HG03060 (cell line): ENCODE measurements around the gene RPS6KA2.

ENCODE experiments used
- ATAC-seq: cut with Tn5 transposase; IDR thresholded peaks from one replicate; pipeline ENCODE4 v1.9.1; 2021; ENCODE audit warnings: low read depth, moderate number of reproducible peaks; ENCODE audit not compliant: unreplicated experiment

RPS6KA2 gene

DNA sequence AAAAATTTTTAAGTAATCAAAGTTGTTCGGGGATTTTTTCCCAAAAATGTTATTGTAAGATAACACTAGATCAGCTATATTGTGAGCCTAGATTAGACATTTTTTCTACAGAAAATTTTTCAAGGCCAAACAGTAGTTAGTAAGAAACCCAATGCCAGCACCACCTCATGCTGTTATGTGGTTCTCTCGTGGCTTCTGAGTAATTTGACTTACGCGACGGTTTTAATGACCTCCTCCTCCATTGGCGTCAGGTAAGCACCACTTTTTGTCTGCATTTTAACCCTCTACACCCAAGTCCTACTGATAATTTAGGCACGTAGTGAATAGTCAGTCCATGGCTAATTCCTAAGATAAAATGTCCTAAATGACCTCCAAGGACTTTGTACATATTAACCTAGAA, 9.7 kb downstream of the RPS6KA2 start:
- no peak for ATAC-seq

DNA sequence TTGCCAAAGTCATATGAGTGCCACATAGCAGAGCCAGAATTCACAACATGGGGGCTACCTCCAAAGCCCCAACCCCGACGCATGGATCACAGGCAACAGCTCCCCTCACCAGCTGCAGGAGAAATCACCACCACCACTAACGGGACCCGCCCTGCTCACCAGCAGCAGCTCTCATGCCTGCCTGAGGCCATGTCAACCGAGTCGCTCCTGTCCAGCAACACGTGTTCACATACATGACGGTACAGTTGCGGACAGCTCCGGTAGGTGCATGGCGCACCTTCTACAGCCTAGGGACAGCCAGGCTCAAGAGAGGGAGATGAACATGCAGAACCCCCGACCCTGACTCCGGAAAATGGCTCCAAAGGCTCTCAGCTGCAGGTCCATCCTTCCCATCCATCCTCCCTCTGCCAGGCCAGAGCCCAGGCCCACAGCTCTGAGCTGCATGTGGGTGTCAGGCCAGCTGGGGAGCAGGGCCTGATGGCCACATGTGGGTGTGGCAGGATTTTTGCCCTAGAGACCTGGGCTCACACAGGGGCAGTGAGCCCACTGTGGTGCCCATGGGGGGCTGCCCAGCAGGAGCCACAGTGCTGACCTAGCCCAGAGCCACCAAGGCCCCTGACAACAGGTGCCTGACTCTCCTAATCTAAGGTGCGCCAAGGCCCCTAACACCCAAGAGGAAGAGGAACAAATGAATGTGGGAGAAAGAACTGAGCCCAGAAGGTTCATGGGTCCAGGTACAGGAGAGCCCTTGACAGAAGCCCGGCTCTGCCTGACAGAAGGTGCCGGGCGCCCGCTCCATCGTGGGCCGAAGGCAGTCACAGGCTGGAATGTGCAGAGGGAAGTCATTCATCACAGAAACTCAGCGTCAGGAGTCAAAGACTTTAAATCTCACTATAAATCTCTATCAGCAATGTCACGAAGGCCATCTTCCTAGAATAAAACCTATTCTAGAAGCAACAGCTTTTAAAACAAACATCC, 10.5 kb downstream of the RPS6KA2 start:
- ATAC-seq = no peak

DNA sequence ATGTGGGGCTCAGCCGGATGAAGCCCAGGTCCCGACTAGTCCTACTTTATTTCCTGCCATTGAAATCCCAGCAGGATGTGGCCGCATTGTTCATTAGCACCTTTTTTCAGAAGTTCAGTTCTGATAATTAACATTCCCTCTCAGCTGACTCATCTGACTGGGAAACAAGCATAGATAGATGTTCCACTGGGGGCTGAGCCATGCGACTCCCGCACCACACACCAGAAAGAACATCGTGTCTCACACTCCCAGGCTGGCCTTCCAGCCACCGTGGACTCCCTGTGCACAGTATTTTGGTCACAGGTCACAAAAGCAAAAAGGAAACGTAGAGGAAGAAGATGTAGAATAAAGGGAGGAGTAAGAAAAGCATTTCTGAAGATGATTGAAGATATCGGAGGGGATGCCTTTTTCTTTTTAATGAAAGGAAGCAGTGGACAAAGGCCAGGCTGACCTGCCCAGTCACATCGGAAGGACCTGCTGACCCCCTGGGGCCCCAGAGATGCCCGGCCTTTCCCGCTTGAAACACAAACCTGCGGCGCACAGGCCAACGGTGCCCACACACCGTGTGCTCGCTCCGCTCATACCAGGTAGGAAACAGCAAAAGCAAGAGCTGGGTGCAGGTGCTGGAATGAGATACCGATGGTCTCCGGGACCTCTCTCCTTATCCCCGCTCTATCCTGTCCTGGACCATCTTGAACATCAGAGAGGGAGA, 11.8 kb downstream of the RPS6KA2 start:
- ATAC-seq = no peak

DNA sequence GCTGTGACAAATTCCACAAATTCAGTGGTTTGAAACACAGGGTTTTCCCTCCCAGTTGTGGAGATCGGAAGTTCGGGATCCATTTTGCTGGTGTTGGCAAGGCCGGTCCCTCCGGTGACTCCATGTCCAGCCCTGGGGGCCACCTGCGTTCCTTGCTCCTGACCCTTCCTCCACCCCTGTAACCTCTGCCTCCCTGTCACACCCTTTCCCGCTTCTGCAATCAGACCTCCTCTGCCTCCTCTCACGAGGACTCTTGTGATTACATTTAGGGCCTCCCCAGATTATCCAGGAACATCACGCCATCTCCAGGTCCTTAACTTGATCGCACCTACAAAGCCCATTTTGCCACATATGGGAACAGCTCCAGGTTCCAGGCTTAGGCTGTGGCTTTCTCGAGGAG, 12.5 kb downstream of the RPS6KA2 start:
- ATAC-seq = no peak

DNA sequence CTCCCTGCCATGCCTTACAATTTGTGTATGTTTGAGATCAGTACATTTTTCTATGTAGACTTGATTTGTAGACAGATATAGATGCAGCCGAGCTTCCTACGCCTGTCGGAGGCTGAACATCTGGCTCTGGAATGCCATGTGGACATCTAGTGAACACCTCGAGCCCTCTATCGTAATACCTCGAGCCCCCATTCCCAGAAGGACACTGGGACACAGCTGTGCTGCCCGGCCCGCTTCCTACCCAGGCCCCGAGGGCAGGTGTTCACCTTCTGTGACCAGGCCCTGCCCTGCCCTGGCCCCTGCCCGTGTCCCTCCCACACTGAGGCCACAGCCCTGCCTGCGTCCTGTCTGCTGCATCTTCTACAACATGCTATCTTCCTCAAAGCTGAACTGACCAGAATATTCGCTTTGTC, 12.9 kb downstream of the RPS6KA2 start:
- no peak for ATAC-seq

DNA sequence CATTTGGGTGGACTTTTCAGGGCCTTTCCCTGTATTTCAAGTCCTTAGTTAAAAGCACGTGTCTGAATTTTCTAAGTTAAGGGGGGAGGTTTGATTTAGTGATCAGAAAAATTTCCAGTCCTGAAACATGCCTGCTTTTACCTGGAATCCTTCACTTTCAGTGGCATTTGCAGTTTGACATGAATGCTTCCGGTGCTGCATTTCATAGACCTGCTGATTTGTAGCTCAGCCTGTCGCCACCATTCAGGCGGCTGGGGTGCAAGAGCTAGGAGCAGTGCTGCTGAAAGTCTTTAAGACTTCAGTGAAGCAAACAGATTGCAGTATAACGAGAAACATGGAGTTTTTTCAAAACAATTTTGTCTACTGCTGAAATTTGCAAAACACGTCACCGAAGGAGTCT, 14.0 kb downstream of the RPS6KA2 start:
- no peak for ATAC-seq

DNA sequence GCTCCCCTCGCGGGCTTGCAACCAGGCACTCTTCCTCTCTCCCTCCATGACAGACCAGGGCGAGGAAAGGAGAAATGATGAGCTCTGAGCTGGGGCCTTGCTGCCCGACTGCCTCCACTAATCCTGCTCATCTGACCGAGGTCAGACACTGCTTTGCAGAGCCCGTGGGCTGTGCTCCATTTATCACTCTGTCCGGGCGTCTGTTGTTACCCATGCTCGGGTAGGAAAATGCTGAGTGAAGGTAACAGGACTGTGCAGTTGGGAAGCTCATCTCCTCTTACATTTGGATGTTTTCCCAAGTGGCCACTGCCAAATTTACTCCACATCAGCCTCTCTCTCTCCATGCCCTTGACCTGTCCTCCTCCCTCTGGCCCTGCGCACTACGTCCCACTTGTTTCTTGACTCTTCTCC, 14.6 kb downstream of the RPS6KA2 start:
- no peak for ATAC-seq

DNA sequence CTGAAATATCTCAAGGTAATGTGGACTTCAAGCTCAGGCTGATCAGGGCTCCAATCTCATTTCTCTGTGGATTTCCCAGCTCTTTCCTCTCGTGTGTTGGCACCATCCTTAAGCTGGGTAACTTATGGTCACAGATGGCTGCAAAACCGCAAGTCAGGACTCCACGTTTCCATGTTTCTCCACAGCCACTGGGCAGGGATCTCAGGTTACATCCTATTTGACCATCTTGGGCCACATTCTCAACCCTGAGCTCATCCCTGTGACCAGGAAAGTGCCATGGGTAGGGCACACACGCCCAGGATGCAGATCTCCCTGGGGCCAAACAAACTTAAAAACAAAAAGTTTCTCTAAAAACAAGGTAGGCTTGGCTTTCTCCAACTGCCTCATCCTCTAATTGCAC, 15.4 kb downstream of the RPS6KA2 start:
- no peak for ATAC-seq

DNA sequence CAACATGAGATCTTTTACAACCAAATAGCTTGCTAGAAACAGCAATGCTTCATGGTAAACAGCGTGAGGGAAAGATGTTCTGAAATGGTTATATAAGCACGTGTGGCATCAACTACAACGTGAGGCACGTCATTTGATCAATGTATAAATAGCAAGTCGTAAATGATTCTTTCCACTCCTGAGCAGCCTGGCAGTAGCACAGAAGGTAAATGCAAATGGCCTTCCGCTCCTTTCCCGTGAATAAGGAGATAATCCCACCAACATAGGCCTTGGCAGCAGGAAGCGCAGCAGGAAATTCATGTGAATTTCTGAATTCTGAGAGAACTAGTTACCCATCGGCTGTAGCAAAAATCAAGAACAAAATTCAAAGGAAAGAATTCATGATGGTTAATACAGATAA, 17.0 kb downstream of the RPS6KA2 start:
- no peak for ATAC-seq

DNA sequence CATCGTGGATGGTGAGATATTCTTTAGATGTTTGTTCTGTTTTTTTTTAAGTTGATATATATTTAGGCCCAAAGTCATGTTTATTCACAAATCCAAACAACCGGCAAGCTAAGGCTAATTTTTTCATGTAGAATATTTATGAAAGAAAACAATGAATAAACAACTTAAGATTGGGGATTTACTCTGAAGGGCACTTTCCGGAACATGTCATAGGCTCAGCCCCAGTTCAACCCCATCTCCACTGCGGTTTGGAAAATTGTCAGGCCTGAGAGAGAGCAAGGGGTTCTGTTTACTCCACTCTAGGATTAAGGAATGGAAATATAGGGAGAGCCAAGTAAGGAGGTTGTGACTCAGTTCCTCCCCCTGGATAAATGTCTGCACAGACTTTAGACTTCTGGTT, 18.3 kb downstream of the RPS6KA2 start:
- ATAC-seq = no peak

DNA sequence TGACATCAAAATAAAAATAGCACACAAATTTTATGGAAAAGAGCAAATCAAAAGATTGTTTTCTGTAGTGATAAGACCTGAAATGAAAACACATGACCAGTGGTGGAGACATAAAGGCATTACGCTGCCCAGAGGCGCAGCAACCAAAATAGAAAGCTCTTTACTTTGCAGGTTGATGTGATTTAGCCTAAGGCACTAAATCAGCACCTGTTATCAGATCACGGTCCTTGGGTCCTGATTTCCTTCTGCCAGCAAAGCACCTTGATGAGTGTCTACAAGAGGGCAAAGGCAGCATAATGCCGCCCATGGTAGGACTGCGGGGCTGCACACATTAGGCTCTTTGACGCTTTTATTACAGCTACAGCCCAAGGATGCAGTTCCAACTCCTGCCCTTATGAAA, 21.3 kb downstream of the RPS6KA2 start:
- ATAC-seq = no peak

DNA sequence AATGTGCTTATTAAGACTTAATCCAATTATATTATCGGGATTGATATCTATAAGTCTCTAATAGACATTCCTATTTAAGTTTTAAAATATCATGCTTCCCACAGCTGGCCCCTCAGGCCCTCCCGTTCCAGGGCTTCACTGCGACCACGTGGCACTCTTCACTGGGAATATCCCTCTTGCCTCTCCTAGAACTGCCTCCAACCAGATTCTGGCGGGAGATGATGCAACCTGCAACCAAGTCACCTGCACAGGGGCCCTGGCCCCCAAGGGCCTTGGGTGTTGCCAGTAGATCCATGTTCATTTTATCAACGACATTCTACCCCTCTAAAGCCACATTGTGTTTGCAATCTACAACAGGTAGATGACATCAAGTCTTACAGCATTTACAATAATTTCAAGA, 22.1 kb downstream of the RPS6KA2 start:
- ATAC-seq = no peak

DNA sequence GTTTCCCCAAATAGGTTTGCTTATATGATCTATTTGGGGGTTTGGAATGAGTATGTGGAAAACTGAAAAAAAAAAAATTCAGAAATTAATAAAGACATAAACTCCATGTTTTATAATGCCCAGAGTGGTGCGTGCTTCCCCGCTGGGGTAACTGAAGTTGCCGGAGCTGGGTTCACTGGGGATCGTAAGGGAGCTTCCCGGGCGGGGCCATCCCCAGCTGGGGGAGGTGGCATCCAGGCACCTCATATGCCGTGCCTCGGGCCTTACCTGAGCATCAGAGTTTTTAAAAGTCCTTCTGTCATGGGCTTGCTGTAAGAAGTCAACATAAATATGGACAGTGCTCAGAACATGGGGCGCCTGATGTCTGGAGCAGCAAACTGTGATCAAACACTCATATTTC, 22.7 kb downstream of the RPS6KA2 start:
- ATAC-seq = no peak

DNA sequence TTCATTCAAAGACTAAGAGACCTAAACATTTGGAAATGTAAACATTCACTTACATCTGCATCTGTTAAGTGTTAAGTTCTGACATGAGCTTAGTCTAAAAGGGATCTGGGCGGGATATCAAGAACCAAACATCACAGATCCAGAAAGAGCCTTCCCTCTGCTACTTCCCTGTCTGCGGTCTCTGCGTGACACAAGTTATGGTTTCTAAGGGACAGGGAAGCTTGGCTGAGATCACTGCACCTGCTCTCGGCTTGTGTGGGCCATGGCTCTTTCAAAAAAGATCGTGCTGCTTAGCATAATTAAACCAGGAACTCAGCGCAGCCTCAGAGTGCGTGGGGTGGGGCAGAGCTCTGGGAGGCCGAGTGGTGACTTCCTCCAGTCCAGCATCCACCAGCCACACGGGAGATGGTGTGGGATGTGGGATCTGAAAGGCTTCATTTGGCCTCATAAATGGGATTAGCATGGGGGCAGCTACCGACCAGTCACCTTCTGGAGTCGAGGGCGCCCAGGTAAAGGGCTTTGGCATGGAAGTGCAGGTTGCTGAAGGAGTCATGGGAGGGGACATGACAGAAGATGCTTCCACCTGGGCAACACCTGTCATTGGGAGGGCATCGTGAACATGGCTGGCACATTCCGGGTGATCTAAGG, 23.9 kb downstream of the RPS6KA2 start:
- no peak for ATAC-seq

DNA sequence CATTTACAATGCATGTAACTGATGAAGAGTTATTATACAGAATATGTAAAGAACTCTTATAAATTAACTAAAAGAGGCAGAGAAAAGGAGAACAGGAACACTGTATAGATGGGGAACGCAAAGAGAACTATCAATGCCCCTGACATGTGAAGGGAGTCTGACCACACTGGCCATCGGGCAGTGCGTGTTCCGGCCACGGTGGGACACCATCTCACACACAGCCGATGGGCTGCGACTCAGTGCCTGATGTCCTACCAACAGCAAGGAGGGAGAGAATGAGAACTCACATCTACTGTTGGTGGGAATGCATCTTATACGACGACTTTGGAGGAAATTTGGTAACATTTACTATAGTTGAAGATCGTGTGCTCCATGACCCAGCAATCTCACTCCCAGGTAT, 25.1 kb downstream of the RPS6KA2 start:
- no peak for ATAC-seq

DNA sequence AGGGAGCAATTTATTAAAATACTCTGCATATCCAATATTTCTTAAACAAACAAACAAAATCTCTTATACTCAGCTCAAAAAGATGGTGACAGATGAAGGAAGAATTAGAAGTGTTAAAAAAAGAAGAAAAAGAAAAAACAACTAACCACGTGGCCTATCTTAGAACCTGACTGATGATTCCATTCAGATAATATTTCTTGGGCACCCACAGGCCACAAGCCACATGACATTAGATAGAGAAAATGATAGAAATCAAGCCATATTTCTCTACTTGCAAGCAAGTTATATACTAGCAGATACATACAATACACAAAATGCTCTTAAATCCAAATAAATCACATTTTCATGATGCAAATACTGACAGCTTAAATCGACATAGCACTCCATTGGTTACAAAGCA, 26.1 kb downstream of the RPS6KA2 start:
- ATAC-seq = no peak

DNA sequence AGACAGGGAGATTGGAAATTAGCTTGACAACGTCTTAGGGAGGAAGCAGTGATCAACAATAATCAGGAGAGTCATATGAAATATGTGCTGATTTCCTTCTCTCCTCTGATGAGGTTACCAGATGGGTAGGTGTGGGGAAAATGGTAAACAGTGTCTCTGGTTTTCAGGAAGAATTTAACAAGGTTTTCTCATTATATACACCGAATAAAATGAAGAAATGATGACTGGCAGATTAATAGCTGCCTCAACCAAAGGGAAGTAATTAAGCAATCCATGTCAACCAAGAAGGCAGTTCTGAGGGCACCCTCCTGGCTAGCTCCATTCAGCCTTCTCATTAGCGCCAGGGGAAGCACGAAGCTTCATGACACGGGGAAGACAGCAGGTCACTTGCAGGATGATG, 27.8 kb downstream of the RPS6KA2 start:
- no peak for ATAC-seq

DNA sequence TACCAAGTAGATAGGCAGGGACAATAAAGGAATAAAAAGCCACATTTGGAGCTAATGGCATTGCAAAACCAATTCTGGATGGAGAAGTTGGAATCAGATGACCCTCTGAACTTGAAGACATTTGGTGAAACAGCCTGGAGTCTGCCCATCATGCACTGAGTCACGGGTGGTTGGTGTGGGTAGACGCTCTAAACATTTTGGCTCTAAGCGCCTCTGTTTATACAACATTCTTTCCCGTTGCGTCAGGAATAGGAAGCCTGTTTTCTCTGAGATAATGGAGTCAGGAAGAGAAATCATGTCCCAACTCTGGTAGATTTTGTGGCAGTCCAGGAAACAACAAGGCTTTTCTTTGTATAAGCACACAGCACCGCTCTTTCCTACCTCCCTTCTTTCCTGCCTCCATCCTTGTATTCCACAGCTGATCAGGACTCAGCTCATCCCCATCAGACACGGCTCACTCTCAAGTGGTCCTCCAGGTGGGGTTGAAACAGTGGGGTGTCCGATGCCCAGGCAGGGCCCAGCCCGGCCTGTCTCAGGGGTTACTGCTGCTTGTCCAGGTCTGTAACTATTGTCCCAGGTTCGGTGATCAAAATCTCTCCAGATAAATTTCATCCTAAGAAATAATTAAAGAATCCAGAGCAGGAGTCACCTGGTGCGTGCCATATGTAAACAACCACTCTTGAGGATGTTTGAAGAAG, 28.5 kb downstream of the RPS6KA2 start:
- no peak for ATAC-seq

DNA sequence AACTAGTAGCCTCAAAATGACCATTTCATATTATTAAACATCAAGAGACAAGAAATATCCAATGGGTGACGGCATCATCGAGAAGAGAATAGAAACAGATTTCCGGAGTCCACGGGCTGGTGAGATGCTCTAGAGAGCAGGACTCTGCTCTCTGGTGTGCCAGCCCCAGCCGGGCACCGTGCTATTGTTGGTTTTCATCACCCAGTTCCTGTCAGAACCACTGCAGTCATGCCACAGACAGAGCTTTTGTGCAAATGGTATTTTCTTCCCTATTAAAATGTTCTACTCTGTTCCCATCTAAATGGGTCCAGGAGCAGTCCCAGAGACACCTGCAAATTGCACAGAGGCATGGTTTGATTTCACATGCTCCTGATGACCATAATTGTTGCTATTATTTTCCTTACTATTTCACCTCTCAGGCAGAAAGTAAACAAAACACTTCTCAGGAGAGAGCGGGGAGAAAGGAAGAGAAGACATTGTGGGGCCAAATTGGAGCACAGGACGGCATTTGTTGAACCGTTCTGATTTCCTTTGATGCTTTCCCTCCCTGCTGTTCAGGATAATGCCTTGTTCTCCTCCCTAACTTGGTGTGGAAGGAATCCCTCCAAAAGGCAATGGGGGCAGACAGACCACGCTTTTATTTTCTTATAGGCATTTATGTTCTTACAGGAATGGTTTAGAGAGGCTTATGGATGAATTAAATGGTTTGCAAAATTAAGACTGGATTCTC, 29.2 kb downstream of the RPS6KA2 start:
- ATAC-seq = no peak
